ENCODE measurements around the gene OR9Q1.
"Not testable (repeated sequence)": the region's sequence is repeated elsewhere in the genome, so short reads cannot be mapped to it uniquely, and the experiment has no call there.

Gene OR9Q1

DNA sequence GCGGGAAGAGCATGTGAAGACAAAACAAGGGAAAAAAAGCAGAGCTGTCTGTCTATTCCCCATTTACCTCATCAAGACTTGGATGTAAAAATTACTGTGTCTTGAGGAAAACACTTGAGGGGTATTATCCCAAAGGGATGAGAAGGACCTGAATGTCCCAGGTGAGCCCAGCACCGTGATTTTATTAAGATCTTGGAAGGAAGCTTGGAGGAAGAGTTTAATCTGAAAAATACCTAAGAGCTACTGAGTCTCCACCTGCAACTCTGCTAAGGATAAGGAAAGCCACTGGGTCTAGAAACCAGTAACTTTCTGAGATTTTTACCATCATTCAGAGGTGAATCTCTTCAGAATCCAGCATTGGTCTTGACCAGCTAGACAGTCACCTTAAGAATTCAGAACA, 188.7 kb downstream of the OR9Q1 start, which contains the start of gene OR1S1:
TSS of gene OR1S1 (plus strand) at position 301 of the 400 bp plus-strand sequence.
- not testable (repeated sequence) for H3K4me3 Mint-ChIP-seq; H3K4me1 Mint-ChIP-seq (ENCODE audit: low read depth); H3K36me3 Mint-ChIP-seq (ENCODE audit: low read depth); H3K9me3 Mint-ChIP-seq; H3K27ac Mint-ChIP-seq
- peaks cover 11% of the 10 kb centered on the region for H3K27me3 Mint-ChIP-seq

GRCh38 chr11:58216476-58216875, 192.8 kb downstream of the OR9Q1 start:
- H3K9me3 Mint-ChIP-seq = no peaks in the 10 kb centered on the region
- no peaks in the 10 kb centered on the region for H3K4me1 Mint-ChIP-seq (ENCODE audit: low read depth)
- H3K27me3 Mint-ChIP-seq = peaks cover 6% of the 10 kb centered on the region
- no peaks in the 10 kb centered on the region for H3K36me3 Mint-ChIP-seq (ENCODE audit: low read depth)
- no peak overlapping the region for H3K4me3 Mint-ChIP-seq
- no peak overlapping the region for H3K27ac Mint-ChIP-seq

DNA sequence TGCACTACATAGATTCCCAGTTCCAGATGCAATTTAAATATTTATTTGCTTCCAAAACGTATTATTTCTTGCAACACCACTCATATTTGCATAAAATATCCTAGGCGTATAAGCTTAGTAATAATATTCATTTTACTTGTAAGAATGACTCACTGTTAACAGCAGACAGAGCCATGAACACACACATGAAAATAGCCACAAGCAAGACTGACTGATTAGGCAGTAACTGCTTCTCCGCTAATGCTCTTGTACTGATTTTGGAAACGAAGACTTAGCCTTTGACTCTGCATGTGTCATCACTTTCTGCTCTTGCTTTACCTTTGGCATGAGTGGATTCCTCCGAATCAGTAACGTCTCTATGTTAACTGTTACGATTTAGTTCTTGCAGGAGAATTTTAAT, 199.0 kb downstream of the OR9Q1 start:
- Mint-ChIP-seq H3K27me3 (peaks cover 11% of the 10 kb centered on the region), H3K9me3 (no peaks in the 10 kb centered on the region), H3K4me3 (no peak overlapping the region), H3K4me1 (ENCODE audit: low read depth) (no peaks in the 10 kb centered on the region), H3K27ac (no peak overlapping the region), H3K36me3 (ENCODE audit: low read depth) (no peaks in the 10 kb centered on the region)

GRCh38 chr11:58227956-58228615, 204.4 kb downstream of the OR9Q1 start:
- H3K4me1 Mint-ChIP-seq (ENCODE audit: low read depth) = no peaks in the 10 kb centered on the region
- no peaks in the 10 kb centered on the region for H3K36me3 Mint-ChIP-seq (ENCODE audit: low read depth)
- H3K27ac Mint-ChIP-seq = no peak overlapping the region
- H3K27me3 Mint-ChIP-seq = peaks cover 10% of the 10 kb centered on the region
- H3K4me3 Mint-ChIP-seq = no peak overlapping the region
- H3K9me3 Mint-ChIP-seq = peaks cover 3% of the 10 kb centered on the region

All from stimulated activated naive CD8-positive, alpha-beta T cell treated with anti-CD3 and anti-CD28 coated beads, Interleukin-15, Interleukin-2, amounts not matched to agents 100 ng/mL and 50 ng/mL, for 24 hours (primary cell).